Effector memory CD8-positive, alpha-beta T cell (primary cell): ENCODE results near the gene KRTAP10-6.
A peak's percentile ranks its signal among the peaks of the same experiment; 100 is the strongest.
"Not testable (repeated sequence)": the region's sequence is repeated elsewhere in the genome, so short reads cannot be mapped to it uniquely, and the experiment has no call there.

Source experiments
- ATAC-seq: fragments of 150-1000 bp; cut with Tn5 transposase; replicated peaks from 2 replicates; pipeline ENCODE4 v1.10.0; 2021; ENCODE audit warnings: mild to moderate bottlenecking, moderate library complexity
- DNase-seq, 3 experiments: peaks; one replicate each; pipeline ENCODE4 v3.0.0; 2021
- H3K27ac Mint-ChIP-seq, 2 donors: one replicate each; pipeline ENCODE4 v1.8.0; 2022; ENCODE audit warnings: mild to moderate bottlenecking in 2 of 2, mixed read lengths in 2 of 2, moderate library complexity in 2 of 2
- H3K27me3 Mint-ChIP-seq, 2 donors: one replicate each; pipeline ENCODE4 v1.8.0; 2022; ENCODE audit warnings: mixed read lengths in 2 of 2
- H3K36me3 Mint-ChIP-seq: one replicate; pipeline ENCODE4 v1.8.0; 2022; ENCODE audit warnings: mild to moderate bottlenecking, moderate library complexity, mixed read lengths; ENCODE audit not compliant: insufficient read depth
- H3K4me1 Mint-ChIP-seq, 2 donors: one replicate each; pipeline ENCODE4 v1.8.0; 2022; ENCODE audit warnings: low read depth in 2 of 2, mixed read lengths in 2 of 2
- H3K4me3 Mint-ChIP-seq, 2 donors: one replicate each; pipeline ENCODE4 v1.8.0; 2022; ENCODE audit warnings: mild to moderate bottlenecking in 2 of 2, mixed read lengths in 2 of 2, moderate library complexity in 2 of 2
- H3K9me3 Mint-ChIP-seq, 2 donors: one replicate each; pipeline ENCODE4 v1.8.0; 2022; ENCODE audit warnings: mixed read lengths in 2 of 2

The KRTAP10-6 gene

DNA sequence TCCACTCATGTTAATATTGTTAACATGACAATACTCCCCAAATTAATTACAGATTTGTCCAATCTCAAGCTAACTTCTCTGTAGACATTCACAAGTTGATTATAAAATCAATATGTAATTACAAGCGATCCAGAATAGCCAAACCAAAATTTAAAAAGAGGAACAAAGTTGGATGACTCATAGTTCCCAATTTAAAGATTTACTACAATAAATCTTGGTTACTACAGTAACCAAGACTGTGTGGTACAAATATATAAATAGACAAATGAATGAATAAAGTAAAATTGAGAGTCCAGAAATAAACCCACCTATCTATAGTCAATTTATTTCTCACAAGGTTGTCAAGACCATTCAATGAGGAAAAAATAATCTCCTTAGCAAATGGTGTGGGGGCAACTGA, 25.9 kb downstream of the KRTAP10-6 start:
- H3K4me3 Mint-ChIP-seq = no peak overlapping the region
- DNase-seq (no peak), ATAC-seq (no peak)
- peaks cover 11 to 19% of the 10 kb centered on the region in 2 donors for H3K4me1 Mint-ChIP-seq
- H3K27ac Mint-ChIP-seq = no peak overlapping the region
- H3K27me3 Mint-ChIP-seq = peaks cover 2 to 29% of the 10 kb centered on the region in 2 donors
- no peaks in the 10 kb centered on the region for H3K9me3 Mint-ChIP-seq
- H3K36me3 Mint-ChIP-seq = no peaks in the 10 kb centered on the region

DNA sequence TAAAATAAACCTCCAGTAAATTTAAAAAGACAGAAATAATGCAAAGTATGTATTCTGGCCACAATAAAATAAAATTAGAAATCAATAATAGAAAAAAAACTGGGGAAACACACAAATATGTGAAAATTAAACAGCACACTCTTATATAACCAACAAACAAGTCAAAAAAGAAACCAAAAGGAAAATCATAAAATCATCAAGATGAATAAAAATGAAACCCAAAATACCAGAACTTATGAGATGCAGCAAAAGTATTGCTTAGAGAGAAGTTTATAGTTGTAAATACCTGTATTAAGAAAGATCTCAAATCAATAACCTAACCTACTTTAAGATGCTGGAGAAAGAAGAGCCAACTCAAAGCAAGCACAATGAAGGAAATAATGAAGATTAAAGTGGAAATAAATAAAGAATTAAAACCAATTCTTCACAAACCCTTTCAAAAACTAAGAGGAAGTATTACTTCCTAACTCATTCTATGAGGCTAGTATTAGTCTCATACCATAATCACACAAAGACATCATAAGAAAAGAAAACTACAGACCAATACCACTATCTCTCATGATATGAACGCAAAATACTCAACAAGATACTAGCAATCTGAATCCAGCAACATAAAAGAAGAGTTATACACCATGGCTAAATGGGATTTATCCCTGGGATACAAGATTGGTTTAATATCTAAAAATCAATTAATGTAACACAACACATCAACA, 27.3 kb downstream of the KRTAP10-6 start:
- peaks cover 0 to 21% of the 10 kb centered on the region in 2 donors for H3K27me3 Mint-ChIP-seq
- no peaks in the 10 kb centered on the region for H3K36me3 Mint-ChIP-seq
- peaks cover 11 to 18% of the 10 kb centered on the region in 2 donors for H3K4me1 Mint-ChIP-seq
- H3K27ac Mint-ChIP-seq = peak overlapping the region; percentile 42 to 91
- no peak for ATAC-seq
- no peak for DNase-seq
- peak overlapping the region; percentile 17 to 74 for H3K4me3 Mint-ChIP-seq
- no peaks in the 10 kb centered on the region for H3K9me3 Mint-ChIP-seq

DNA sequence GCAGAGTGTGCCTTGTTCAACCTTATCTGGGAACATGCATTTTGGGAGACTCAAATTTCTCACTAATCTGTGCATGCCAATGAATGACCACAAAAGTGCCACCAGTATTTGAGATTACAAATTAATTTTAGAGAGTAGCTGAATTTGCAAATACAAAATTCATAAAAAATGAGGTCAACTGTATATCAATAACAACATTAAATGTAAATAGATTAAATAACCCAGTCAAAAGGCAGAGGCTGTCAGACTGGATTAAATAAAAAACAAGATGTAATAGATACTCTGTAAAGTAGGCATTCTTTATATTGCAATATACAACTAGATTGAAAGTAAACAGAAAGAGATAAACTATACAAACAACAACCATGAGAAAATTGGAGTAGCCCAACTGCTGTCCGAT, 28.2 kb downstream of the KRTAP10-6 start:
- H3K4me1 Mint-ChIP-seq = peaks cover 8 to 13% of the 10 kb centered on the region in 2 donors

DNA sequence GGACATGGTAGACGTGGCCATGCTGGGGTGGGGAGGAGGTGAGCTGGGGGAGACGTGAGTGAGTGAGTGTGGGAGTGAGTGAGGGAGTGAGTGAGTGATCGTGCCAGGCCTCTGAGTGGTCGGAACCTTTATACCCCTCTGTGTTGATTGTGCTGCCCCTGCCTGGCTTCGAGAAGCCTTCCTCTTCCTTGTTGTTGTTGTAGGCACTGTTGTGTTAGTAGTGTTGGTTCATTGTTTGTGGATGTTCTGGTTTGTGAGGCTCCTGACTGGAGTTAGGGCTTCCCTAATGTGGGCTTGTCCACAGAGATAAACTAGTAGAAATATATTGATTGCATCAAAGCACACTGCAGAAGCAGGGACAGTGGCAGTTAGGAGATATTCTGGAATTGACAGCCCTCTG, 33.6 kb downstream of the KRTAP10-6 start, which contains the start of gene KRTAP10-3:
TSS of gene KRTAP10-3 (minus strand) at position 101 of the 400 bp plus-strand sequence. CDS start at position 21, 80 bp downstream.
- H3K27me3 Mint-ChIP-seq = peaks cover 0 to 23% of the 10 kb centered on the region in 2 donors
- ATAC-seq (no peak), DNase-seq (no peak)
- peaks cover 0 to 2% of the 10 kb centered on the region in 2 donors for H3K9me3 Mint-ChIP-seq
- H3K27ac Mint-ChIP-seq = peak within 1 kb of the TSS in 1 of 2 donors; percentile 24
- no peak within 1 kb of the TSS for H3K4me3 Mint-ChIP-seq
- H3K36me3 Mint-ChIP-seq = peaks cover 6% of the 10 kb centered on the region
- H3K4me1 Mint-ChIP-seq = no peaks in the 10 kb centered on the region

More for the DNA sequence above, 28.2 kb downstream of the KRTAP10-6 start:
- DNase-seq = no peak
- ATAC-seq = no peak
- Mint-ChIP-seq H3K27me3 (peaks cover 0 to 12% of the 10 kb centered on the region in 2 donors), H3K36me3 (no peaks in the 10 kb centered on the region), H3K27ac (peak overlapping the region in 1 of 2 donors; percentile 91), H3K4me3 (peak overlapping the region in 1 of 2 donors; percentile 74), H3K9me3 (peaks cover 0 to 2% of the 10 kb centered on the region in 2 donors)

DNA sequence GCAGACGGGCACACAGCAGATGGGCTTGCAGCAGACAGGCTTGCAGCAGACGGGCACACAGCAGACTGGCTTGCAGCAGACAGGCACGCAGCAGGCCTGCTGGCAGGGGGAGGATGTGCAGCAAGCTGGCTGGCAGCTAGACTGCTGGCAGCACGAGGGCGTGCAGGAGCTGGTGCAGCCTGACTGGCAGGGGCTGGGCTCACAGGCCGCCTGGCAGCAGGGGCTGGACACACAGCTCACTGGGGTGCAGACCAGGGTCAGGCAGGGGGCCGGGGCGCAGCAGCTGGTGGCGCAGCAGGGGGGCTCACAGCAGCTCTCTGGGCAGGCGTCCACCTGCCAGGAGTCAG, 34.0 kb downstream of the KRTAP10-6 start:
- not testable (repeated sequence) for H3K36me3 Mint-ChIP-seq, H3K4me3 Mint-ChIP-seq, DNase-seq, ATAC-seq, H3K4me1 Mint-ChIP-seq, H3K9me3 Mint-ChIP-seq
- H3K27ac Mint-ChIP-seq = peak overlapping the region in 1 of 2 donors; percentile 24
- H3K27me3 Mint-ChIP-seq = peaks cover 0 to 27% of the 10 kb centered on the region in 2 donors

DNA sequence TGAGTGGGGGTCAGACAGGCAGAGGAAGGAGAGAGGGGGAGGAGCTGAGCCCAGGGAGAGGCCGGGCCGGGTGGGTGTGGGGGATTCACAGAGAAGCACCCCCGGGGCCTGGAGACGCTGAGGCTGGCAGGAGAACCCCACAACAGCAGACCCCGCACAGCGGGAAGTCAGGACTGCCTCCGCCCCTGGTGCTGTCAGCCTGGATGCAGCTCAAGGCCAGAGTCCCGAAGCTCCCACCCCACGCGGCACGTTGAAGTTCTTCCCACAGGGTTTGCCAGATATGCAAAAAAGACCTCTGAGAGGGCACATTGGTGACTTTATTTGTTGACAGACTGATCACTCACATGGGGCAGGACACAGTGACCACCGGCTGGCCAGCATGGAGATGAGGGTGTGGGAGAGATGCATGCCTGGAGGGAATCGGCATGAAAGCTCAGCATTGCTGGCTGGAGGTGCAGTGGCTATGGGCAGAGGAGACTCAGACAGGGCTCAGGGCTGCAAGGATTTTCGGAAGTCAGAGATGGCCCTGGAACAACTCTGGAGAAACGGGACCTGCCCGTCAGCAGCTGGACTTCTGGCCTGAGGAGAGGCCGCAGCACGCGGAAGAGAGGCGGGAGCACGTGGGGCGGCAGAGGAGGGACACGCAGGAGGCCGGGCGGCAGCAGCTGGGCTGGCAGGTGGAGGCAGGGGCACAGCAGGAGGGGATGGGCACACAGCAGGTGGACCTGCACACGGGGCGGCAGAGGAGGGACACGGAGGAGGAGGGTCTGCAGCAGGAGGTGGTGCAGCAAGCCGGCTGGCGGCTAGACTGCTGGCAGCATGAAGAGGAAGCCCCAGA, 34.6 kb downstream of the KRTAP10-6 start:
- Mint-ChIP-seq H3K36me3 (peaks cover 6% of the 10 kb centered on the region), H3K27me3 (peaks cover 0 to 33% of the 10 kb centered on the region in 2 donors), H3K4me3 (no peak overlapping the region), H3K4me1 (no peaks in the 10 kb centered on the region), H3K27ac (no peak overlapping the region), H3K9me3 (peaks cover 0 to 2% of the 10 kb centered on the region in 2 donors)
- DNase-seq = no peak
- no peak for ATAC-seq

DNA sequence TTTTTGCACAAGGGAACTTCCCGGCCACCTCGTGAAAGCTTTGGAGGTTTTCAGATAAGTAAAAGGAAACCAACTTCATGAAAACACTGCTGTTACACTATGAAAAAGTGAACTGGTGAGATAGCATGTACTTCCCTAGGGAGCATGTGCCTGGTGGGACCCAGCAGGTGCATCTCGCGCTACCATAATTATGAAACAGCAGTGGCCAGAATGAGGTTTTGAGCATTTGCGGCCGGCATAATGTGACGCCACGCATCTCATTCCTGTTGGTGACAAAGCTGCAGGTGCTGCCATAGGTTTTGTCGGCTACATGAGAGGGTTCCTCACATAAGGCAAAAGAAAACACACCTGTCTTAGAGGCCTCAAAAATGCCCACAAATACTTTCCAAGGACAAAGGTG, 35.4 kb downstream of the KRTAP10-6 start:
- no peak for ATAC-seq
- Mint-ChIP-seq H3K4me1 (no peaks in the 10 kb centered on the region), H3K27me3 (peaks cover 0 to 33% of the 10 kb centered on the region in 2 donors), H3K9me3 (peaks cover 0 to 2% of the 10 kb centered on the region in 2 donors), H3K36me3 (peaks cover 6% of the 10 kb centered on the region), H3K4me3 (no peak overlapping the region), H3K27ac (no peak overlapping the region)
- DNase-seq = no peak

DNA sequence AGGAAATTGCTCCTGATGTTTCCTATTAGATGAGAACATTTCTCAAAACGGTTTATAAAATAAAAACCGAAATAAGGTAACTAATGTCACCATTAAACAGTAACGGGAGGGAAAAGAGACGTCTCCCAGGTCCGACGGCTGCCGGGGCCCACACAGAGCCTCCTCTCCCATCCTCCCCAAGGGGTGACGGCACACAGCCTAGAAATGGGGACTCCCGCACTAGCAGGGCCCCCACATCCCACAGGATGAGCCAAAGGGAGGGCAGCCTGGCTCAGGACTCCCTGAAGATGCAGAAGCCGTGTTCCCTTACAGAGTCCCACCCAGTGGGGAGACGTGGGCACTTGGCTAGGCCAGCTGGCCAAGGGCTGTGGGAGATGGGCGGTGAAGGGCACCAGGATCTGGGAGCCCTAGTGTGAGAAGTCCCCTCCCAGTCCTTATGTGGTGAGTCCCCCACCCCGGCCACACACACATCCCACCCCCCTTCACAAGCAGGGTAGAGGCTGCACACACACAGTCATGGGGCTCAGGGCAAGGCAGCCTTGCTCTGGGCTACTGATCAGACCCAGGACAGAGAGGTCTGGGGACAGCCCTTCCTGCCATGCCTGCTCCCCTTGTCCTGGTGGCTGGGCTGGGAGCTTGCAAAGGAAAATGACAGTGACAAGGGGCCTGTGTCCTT, 37.0 kb downstream of the KRTAP10-6 start:
- Mint-ChIP-seq H3K27me3 (peaks cover 0 to 39% of the 10 kb centered on the region in 2 donors), H3K27ac (peak overlapping the region in 1 of 2 donors; percentile 9), H3K36me3 (peaks cover 6% of the 10 kb centered on the region), H3K4me1 (peaks cover 0 to 5% of the 10 kb centered on the region in 2 donors), H3K9me3 (peaks cover 0 to 2% of the 10 kb centered on the region in 2 donors), H3K4me3 (no peak overlapping the region)
- ATAC-seq (no peak), DNase-seq (no peak)

DNA sequence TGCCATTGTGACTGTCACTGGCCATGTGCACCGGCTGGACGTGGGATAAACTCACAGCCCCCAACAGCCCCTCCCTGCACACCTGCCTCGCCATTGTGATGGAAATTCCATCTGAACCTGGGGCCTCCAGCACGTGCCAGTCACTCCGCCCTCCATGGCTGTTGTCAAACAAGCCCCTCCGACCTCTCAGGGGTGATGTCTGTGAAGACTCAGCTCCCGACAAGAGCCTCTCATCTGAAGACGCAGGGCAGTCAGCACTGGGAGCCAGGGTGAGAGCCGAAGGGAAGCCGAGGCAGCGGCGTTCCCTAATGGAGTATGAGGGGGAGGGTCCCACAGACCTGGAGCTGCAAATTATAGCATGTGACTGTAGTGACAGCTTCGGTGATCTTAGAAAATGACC, 39.6 kb downstream of the KRTAP10-6 start:
- ATAC-seq = no peak

DNA sequence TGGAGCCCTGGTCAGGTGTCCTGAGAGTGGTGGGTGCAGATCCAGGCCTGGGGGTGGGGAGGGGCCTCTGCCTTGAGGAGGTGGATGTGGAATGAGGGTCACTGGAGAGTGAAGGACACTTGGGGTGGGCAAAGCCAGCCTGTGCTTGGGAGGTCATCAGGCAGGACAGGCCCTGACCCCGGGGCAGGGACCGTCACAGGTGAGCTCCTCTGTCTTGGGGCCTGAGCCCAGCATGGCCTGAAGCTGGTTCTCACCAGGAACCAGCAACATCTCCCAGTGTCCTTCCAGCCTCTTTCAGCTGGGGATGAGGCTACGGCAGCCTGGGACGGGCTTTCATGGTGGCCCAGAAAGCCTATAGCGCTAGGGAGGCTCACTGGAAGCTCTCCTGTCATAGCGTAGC, 40.2 kb downstream of the KRTAP10-6 start:
- Mint-ChIP-seq H3K4me3 (no peak overlapping the region), H3K27me3 (peaks cover 0 to 30% of the 10 kb centered on the region in 2 donors), H3K4me1 (peaks cover 16 to 21% of the 10 kb centered on the region in 2 donors), H3K9me3 (peaks cover under 1 to 5% of the 10 kb centered on the region in 2 donors), H3K36me3 (no peaks in the 10 kb centered on the region), H3K27ac (peak overlapping the region in 1 of 2 donors; percentile 81)
- ATAC-seq (no peak), DNase-seq (no peak)

More for the DNA sequence above, 39.6 kb downstream of the KRTAP10-6 start:
- no peak for DNase-seq
- H3K27ac Mint-ChIP-seq = no peak overlapping the region
- H3K27me3 Mint-ChIP-seq = peaks cover 0 to 34% of the 10 kb centered on the region in 2 donors
- H3K4me3 Mint-ChIP-seq = no peak overlapping the region
- peaks cover 0 to under 1% of the 10 kb centered on the region in 2 donors for H3K9me3 Mint-ChIP-seq
- H3K36me3 Mint-ChIP-seq = peaks cover 1% of the 10 kb centered on the region
- H3K4me1 Mint-ChIP-seq = peaks cover 11 to 17% of the 10 kb centered on the region in 2 donors

DNA sequence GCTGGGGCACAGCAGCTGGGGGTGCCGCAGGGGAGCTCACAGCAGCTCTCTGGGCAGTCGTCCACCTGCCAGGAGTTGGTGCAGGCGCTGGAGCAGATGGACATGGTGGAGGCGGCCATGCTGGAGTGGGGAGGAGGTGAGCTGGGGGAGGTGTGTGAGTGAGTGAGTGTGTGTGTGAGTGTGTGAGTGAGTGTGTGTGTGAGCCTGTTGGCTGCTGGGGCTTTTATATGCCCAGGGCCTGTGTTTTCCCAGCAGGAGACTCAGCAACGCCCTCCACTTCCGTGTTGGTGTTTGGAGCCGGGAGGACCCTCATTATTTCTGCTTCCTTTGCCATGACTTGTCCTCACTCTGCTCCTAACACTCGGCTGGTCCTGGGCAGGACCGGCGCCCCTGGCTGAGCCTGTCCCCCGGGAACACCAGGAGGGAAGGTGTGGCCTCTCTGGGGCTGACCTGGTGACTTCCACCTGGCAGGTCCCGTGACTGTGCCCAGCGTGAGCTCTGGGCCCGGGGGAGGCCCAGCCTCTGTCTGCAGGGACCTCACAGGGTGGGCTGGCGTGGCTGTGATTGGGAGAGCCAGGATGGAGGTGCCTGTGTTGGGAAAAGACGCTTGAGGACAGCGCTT, 40.9 kb downstream of the KRTAP10-6 start, which contains the start of gene KRTAP10-2:
TSS of gene KRTAP10-2 (minus strand) at position 166 of the 622 bp plus-strand sequence. CDS start at position 119, 47 bp downstream.
- Mint-ChIP-seq H3K36me3 (no peaks in the 10 kb centered on the region), H3K9me3 (peaks cover 7 to 9% of the 10 kb centered on the region in 2 donors), H3K27ac (peak within 1 kb of the TSS in 1 of 2 donors; percentile 81), H3K4me3 (no peak within 1 kb of the TSS), H3K27me3 (peaks cover 0 to 30% of the 10 kb centered on the region in 2 donors), H3K4me1 (peaks cover 21 to 25% of the 10 kb centered on the region in 2 donors)
- no peak for ATAC-seq
- no peak for DNase-seq

DNA sequence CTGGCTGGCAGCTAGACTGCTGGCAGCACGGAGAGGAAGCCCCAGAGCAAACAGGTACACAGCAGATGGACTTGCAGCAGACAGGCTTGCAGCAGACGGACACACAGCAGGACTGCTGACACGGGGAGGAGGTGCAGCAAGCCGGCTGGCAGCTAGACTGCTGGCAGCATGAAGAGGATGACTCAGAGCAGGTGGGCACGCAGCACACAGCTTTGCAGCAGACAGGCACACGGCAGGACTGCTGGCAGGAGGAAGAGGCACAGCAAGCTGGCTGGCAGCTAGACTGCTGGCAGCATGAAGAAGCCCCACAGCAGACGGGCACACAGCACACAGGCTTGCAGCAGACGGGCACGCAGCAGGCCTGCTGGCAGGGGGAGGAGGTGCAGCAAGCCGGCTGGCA, 41.5 kb downstream of the KRTAP10-6 start:
- Mint-ChIP-seq H3K9me3 (peaks cover 7 to 9% of the 10 kb centered on the region in 2 donors), H3K4me1 (peaks cover 21 to 25% of the 10 kb centered on the region in 2 donors), H3K27ac (no peak overlapping the region), H3K36me3 (no peaks in the 10 kb centered on the region), H3K27me3 (peaks cover 0 to 30% of the 10 kb centered on the region in 2 donors), H3K4me3 (no peak overlapping the region)
- ATAC-seq (no peak), DNase-seq (no peak)
